HFF-Myc (cell line): Measurements from ENCODE around the gene RAB40AL.
A peak's percentile ranks its signal among the peaks of the same experiment; 100 is the strongest.

Experiments used
- DNase-seq: peaks from one replicate; pipeline ENCODE4 v3.0.0-alpha.2; 2011; ENCODE audit warnings: low read depth; ENCODE audit errors: extremely low read depth
- H3K4me3 ChIP-seq: replicated peaks from 2 replicates; pipeline ENCODE4 v1.5.1; 2011; ENCODE audit warnings: low read depth, mild to moderate bottlenecking, control low read depth, low read length
- TF ChIP-seq, protein P1 (sequence below): IDR thresholded peaks from 2 replicates; pipeline ENCODE4 v1.5.1; 2012; ENCODE audit warnings: mild to moderate bottlenecking, low read depth, low read length, control low read depth; ENCODE audit errors: missing control alignments

Gene RAB40AL

DNA sequence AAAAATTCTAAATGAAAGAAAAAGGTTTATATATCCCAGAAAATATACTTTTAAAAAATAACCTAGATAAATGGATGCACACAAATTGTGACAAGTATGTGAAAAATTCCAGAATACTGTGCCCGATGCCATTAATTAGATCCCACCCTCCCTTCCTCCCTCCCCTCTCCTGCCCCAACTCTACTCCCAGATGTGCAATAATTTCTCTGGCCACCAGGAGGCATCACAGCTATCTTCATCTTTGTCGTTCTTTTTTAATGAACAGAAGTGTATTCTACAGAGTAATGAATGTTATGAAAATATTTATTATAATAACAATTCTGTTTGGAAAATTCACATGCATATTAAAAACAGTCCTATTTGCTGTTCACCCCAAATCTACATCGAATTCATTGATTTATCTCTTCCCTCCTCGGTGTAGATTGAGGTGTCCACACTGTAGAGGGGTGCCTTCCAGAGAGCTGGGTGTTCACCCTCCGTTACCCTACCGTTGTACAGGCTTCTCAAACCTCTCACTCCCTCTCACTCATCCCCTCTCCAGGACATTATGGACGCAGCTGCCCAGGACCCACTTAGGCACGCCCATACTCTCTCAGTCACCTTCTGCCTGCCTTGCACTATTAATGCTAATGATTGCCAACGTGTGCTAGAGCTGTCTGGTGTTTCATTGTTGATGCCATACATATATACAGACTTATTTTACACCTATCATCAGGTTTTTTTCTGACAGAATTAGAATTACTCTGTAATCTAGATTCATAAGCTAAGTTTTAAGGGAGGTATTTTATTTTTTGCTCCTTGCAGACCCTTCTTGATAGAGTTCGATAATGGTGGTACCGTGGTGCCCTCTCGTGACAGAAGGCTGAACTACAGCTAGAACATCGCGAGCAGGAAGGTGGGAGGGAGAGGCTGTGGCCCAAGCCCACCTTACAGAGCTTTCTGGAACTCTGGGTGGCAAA, 14.1 kb downstream of the RAB40AL start:
- no peak overlapping the region for H3K4me3 ChIP-seq
- TF ChIP-seq, protein P1, sequence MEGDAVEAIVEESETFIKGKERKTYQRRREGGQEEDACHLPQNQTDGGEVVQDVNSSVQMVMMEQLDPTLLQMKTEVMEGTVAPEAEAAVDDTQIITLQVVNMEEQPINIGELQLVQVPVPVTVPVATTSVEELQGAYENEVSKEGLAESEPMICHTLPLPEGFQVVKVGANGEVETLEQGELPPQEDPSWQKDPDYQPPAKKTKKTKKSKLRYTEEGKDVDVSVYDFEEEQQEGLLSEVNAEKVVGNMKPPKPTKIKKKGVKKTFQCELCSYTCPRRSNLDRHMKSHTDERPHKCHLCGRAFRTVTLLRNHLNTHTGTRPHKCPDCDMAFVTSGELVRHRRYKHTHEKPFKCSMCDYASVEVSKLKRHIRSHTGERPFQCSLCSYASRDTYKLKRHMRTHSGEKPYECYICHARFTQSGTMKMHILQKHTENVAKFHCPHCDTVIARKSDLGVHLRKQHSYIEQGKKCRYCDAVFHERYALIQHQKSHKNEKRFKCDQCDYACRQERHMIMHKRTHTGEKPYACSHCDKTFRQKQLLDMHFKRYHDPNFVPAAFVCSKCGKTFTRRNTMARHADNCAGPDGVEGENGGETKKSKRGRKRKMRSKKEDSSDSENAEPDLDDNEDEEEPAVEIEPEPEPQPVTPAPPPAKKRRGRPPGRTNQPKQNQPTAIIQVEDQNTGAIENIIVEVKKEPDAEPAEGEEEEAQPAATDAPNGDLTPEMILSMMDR = peak; percentile 55
- peak; percentile 21 for DNase-seq

DNA sequence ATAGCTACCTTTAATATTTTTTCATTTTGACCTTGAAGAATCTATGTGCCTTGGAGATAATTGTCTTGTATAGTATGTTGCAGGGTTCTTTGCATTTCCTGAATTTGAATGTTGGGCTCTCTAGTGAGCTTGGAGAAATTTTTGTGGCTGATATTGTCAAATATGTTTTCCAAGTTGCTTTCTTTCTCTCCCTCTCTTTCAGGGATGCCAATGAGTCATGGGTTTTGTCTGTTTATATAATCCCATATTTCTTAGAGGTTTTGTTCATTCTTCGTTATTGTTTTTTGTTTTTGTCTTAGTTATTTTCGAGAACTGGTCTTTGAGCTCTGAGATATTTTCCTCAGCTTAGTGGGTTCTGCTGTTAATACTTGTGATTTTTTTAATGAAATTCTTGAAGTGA, 20.7 kb downstream of the RAB40AL start:
- no peak for DNase-seq
- TF ChIP-seq, protein P1 = no peak
- no peak overlapping the region for H3K4me3 ChIP-seq

DNA sequence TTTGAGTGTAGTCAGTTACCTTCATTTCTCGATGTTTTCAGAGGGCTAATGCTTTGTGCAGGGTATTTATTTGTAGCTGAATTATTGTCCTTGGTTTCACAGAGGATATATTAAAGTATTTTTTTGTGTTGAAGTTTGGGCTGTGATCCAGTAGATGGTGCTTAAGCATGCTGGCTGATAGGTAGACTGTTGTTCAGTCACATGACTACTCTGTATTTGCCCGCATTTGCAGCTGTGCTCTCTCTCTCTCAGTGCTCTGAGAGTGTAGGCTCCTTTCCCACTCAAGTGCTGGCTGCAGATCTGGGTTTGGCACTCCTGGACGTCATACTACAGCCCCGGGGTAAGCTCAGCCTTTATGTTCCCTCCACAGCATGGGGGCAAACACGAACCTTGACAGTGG, 21.7 kb downstream of the RAB40AL start:
- DNase-seq = no peak
- TF ChIP-seq, protein P1 = no peak
- no peak overlapping the region for H3K4me3 ChIP-seq

DNA sequence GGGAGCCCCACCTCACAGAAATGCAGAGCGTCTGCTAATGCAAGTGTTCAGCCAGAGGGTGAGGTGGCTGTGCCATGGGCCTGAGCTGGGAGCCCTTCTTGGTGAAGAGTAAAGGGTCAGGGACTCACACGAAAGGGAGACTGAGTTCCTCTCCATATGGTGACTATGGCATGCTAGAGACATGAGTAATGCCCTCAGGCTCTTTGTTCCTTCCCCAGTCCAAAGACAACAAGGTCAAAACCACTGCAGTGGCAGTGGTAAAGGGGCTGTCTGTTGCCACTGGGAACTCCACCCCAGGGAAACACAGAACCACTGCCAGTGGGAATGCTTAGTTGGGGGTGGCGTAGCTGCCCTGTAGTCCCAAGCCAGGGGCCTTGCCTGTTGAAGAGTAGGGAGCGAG, 22.4 kb downstream of the RAB40AL start:
- TF ChIP-seq, protein P1 = no peak
- DNase-seq = no peak
- no peak overlapping the region for H3K4me3 ChIP-seq

DNA sequence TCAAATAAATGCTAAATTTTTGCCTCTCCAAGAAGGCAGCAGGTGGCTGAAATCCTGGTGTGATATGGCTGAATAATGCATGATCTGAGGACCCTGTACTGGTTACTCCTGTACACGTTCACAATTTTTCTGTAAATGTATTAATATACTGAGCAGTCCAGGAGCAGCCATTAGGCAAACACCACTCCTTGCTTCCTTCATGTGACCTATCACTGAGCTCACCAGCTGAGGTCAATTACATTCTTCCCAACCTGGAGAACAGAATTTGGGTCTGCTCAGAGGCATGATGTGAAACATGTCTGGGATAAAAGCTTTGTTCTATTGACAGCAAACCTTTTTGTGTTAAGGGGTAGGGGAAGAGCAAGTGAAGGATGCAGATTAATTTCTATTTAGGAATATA, 26.9 kb downstream of the RAB40AL start:
- TF ChIP-seq, protein P1 = no peak
- no peak overlapping the region for H3K4me3 ChIP-seq
- DNase-seq = no peak

DNA sequence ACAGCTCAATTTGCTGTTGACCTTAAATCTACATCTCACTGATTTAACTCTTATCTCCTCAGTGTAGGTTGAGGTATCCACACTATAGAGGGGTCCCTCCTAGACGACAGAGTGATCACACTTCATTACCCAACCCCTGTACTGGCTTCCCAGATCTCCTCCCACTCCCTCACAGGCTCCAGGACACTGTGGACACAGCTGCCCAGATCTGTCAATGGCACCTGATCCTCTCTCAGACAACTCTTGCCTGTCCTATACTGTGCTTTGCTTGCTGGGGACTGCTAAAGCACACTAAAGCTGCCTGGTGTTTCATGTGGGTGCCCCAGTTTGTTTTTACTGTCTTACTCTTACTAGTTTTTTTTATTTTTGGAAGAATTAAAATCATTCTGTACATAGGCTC, 27.9 kb downstream of the RAB40AL start:
- H3K4me3 ChIP-seq = no peak overlapping the region
- TF ChIP-seq, protein P1 = no peak
- DNase-seq = no peak
